Central memory CD8-positive, alpha-beta T cell (primary cell): ENCODE measurements around the gene CARMIL1.

Experiments used
- ATAC-seq: fragments of 150-1000 bp; cut with Tn5 transposase; replicated peaks from 2 replicates; pipeline ENCODE4 v1.10.0; 2022; ENCODE audit warnings: mild to moderate bottlenecking, moderate FRiP score, moderate number of reproducible peaks; ENCODE audit not compliant: poor library complexity, severe bottlenecking; ENCODE audit errors: extremely low read depth
- DNase-seq, 2 donors: peaks; one replicate each; pipeline ENCODE4 v3.0.0; 2021; ENCODE audit warnings: low spot score in 2 of 2
- H3K27ac Mint-ChIP-seq: one replicate; pipeline ENCODE4 v1.8.0; 2022; ENCODE audit warnings: low read depth, mild to moderate bottlenecking, moderate library complexity, mixed read lengths
- H3K27me3 Mint-ChIP-seq: one replicate; pipeline ENCODE4 v1.8.0; 2022; ENCODE audit warnings: mixed read lengths
- H3K36me3 Mint-ChIP-seq: one replicate; pipeline ENCODE4 v1.8.0; 2022; ENCODE audit warnings: mild to moderate bottlenecking, moderate library complexity, mixed read lengths; ENCODE audit not compliant: insufficient read depth
- H3K4me1 Mint-ChIP-seq: one replicate; pipeline ENCODE4 v1.8.0; 2022; ENCODE audit warnings: mixed read lengths
- H3K4me3 Mint-ChIP-seq: one replicate; pipeline ENCODE4 v1.8.0; 2022; ENCODE audit warnings: mild to moderate bottlenecking, moderate library complexity, mixed read lengths
- H3K9me3 Mint-ChIP-seq: one replicate; pipeline ENCODE4 v1.8.0; 2022; ENCODE audit warnings: mixed read lengths

CARMIL1 gene

DNA sequence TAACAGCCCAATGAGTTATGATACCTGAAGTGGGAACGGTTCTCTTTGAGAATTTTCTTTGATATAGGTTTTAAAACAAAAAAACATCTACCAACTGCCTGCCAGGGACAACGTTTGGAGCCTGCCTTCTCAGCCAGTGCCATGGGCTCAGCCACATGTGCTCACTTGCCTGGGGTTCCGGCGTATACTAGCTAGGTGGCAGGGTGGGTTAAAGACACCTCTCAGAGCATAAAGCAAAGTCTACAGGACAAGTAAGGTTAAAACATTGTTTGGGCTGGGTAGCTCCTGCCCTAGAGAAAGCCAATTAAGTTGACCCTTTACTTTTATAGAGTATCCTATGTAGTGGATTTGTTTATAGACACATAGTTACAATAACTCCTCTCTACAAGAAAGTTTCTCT lies 334.9 kb downstream of the CARMIL1 start:
- H3K9me3 Mint-ChIP-seq = no peaks in the 10 kb centered on the region
- ATAC-seq = no peak
- no peaks in the 10 kb centered on the region for H3K4me1 Mint-ChIP-seq
- no peak for DNase-seq
- peaks cover 1% of the 10 kb centered on the region for H3K36me3 Mint-ChIP-seq
- H3K27ac Mint-ChIP-seq = no peak overlapping the region
- H3K4me3 Mint-ChIP-seq = no peak overlapping the region
- H3K27me3 Mint-ChIP-seq = no peaks in the 10 kb centered on the region

DNA sequence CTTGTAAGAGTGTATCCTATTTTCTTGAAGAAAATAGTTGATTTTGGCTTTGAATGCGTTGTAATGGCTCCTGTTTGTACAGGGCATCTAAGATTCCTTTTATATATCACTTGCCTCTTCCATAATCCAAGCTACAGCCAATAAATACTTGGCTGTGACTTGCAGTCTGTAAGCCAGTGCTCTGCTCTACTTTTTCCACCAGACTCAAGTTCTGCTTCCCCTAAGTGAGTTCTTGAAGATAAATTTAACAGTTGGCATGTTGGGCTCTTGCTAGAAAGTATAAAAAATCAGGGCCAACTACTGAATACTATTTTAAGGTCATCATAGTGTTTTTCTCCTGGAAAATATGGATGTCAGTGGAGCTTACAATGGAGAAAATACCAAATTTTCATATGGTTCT lies 336.3 kb downstream of the CARMIL1 start:
- Mint-ChIP-seq H3K9me3 (no peaks in the 10 kb centered on the region), H3K4me3 (no peak overlapping the region), H3K4me1 (no peaks in the 10 kb centered on the region), H3K36me3 (no peaks in the 10 kb centered on the region), H3K27ac (no peak overlapping the region), H3K27me3 (no peaks in the 10 kb centered on the region)
- no peak for ATAC-seq
- DNase-seq = no peak

DNA sequence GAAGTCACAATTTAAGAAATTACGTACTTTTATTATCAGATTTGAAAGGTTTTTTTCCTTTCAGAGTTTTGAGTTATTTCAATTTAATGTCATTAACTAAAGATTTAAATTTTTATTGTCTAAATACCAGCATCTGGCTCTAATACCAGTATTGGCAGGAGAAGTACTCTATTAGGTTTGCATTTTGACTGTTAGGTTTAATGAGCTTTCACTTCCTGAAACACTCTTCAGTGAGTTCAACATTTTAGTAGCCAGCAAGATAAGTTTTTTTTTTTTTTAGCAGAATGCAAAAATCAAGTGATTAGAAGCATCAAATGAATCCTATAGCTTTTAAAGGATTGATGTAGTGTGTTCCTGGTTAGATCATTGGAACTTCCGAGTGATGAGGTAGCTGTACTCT lies 338.8 kb downstream of the CARMIL1 start:
- no peak for DNase-seq
- Mint-ChIP-seq H3K9me3 (no peaks in the 10 kb centered on the region), H3K36me3 (no peaks in the 10 kb centered on the region), H3K4me1 (no peaks in the 10 kb centered on the region), H3K27me3 (no peaks in the 10 kb centered on the region), H3K4me3 (no peak overlapping the region), H3K27ac (no peak overlapping the region)
- no peak for ATAC-seq

DNA sequence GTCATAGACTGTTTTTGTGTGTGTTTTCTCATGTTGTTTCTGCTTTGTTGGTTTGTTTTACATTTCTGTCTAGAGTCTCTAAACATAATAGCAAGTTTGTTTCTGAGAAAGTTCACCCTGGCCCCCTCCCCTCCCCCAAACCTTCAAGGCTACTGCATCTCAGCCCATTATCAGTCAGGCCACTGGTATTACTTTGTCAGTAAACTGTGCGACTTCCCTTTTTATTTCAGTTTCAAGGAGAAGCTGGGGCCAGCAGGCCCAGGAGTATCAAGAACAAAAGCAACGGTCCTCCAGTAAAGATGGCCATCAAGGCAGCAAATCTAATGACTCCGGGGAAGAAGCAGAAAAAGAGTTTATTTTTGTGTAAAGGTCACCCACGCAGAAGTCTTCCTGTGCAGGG lies 340.0 kb downstream of the CARMIL1 start:
- no peaks in the 10 kb centered on the region for H3K4me1 Mint-ChIP-seq
- no peaks in the 10 kb centered on the region for H3K36me3 Mint-ChIP-seq
- no peak overlapping the region for H3K27ac Mint-ChIP-seq

DNA sequence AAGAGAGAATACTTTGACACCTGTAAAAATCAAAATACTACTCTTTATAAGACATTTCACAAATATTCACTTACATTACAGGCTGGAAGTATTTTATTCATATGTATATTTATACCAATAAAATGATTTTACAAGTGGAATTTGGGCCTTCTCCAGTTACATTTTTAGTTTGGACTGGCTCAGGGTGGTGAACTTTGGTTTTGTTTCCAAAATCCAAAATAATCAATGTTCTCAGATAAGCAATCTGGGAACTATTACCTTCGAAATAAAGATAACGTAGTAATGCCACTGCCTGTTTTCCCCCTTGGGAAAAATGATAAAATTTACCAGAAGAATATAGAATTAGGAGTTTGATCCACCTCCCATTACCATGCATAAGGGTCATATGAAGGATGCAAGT lies 341.2 kb downstream of the CARMIL1 start:
- no peak overlapping the region for H3K27ac Mint-ChIP-seq
- DNase-seq (no peak), ATAC-seq (no peak)

More for the DNA sequence above, 340.0 kb downstream of the CARMIL1 start:
- H3K4me3 Mint-ChIP-seq = no peak overlapping the region
- H3K27me3 Mint-ChIP-seq = no peaks in the 10 kb centered on the region
- ATAC-seq (no peak), DNase-seq (no peak)
- H3K9me3 Mint-ChIP-seq = no peaks in the 10 kb centered on the region

DNA sequence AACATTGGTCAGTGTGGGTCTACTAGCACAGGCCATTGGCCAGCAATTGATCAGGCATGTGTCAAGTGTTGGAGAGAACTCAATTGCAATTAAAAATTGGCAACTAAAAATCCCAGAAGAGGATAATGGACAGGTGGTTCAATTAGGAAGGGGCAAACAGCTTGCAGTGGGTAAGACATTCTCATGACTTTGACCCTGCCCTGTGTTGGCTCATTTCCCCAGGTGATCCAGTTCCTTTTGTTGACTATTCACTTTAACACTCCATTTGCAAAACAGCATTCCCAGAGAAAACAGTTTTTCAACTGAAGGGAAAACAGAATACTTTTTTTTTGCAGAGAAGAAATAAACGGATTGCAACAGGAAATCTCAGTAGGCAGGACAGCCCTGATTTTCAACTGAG lies 343.9 kb downstream of the CARMIL1 start:
- Mint-ChIP-seq H3K27ac (no peak overlapping the region), H3K36me3 (no peaks in the 10 kb centered on the region), H3K4me1 (no peaks in the 10 kb centered on the region), H3K9me3 (no peaks in the 10 kb centered on the region), H3K27me3 (peaks cover 19% of the 10 kb centered on the region), H3K4me3 (no peak overlapping the region)
- DNase-seq = no peak
- no peak for ATAC-seq

More for the DNA sequence above, 341.2 kb downstream of the CARMIL1 start:
- Mint-ChIP-seq H3K9me3 (no peaks in the 10 kb centered on the region), H3K4me3 (no peak overlapping the region), H3K27me3 (no peaks in the 10 kb centered on the region), H3K36me3 (no peaks in the 10 kb centered on the region), H3K4me1 (no peaks in the 10 kb centered on the region)

DNA sequence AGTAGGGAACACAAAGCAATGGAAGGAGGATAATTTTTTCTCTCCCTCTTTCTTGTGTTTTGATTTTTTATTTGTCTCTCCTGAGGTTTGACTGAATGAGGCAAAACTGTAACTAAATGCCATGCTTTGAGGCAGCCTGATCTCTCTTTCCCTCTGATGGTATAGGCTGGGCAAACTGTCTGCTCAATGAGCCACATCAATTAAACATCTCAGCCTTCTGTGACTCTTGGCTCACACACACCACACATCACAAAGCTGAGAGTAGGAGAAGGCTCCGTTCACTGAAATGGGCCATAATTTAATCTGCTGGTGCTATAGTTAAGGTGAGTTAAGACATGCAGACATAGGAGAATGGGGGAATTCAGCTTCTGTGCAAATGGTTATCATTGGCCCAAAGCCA lies 344.7 kb downstream of the CARMIL1 start:
- H3K4me1 Mint-ChIP-seq = no peaks in the 10 kb centered on the region
- H3K4me3 Mint-ChIP-seq = no peak overlapping the region
- DNase-seq = no peak
- ATAC-seq = no peak
- H3K36me3 Mint-ChIP-seq = no peaks in the 10 kb centered on the region
- H3K27ac Mint-ChIP-seq = no peak overlapping the region
- H3K9me3 Mint-ChIP-seq = no peaks in the 10 kb centered on the region
- H3K27me3 Mint-ChIP-seq = peaks cover 27% of the 10 kb centered on the region

DNA sequence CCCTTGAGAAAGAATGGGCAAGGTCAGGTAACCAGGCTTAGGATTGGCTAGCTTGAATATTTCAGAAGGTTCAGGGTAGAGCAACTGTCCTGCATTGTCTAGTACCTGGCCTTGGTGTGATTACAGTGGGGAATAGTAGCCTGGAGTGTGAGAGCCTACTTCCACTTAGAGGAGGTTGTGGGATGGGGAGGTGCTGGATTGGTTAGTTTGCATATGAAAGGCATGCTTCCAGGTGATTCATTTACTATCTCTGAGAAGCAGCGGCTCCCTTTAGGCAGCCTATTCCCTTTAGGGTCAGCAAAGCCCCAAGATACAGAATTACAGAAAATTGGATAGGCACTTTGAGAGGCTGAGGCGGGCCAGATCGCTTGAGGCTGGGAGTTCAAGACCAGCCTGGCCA lies 347.8 kb downstream of the CARMIL1 start:
- DNase-seq (no peak), ATAC-seq (no peak)
- H3K36me3 Mint-ChIP-seq = no peaks in the 10 kb centered on the region
- no peak overlapping the region for H3K27ac Mint-ChIP-seq
- H3K27me3 Mint-ChIP-seq = peaks cover 55% of the 10 kb centered on the region
- no peaks in the 10 kb centered on the region for H3K4me1 Mint-ChIP-seq
- H3K9me3 Mint-ChIP-seq = no peaks in the 10 kb centered on the region
- H3K4me3 Mint-ChIP-seq = no peak overlapping the region

DNA sequence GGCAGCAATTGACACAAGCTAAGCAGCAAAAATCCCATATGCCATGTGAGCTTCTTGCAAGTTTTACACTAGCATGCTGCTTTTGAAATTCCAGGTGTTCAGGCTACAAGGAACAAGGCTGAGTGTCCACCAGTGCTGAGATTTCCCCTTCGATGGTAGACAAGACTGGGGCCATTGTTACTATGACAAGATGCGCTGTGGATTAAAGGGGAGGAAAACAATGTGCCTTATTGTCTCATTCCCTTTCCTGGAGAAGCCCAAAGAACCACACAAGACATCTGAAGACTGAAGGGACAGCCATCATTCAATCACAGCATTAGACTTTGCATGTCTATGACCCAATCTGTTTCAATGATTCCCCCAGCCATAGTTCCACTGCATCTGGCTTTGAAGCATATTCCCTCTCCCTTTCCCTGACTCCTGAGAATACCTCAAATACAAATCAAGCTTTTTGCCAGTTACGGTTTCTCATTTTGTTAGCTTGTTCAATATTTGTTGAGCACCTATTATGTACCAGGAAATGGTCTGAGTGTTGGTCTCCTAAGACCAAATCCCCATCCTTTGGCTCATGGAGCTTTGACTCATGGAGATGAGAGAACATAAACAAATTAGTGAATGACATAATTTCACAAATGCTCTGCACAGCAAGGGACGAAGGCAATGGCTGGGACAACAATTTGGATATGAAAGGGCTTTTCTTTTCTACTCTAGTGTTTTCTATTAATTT lies 349.5 kb downstream of the CARMIL1 start:
- Mint-ChIP-seq H3K4me3 (no peak overlapping the region), H3K36me3 (no peaks in the 10 kb centered on the region), H3K4me1 (no peaks in the 10 kb centered on the region), H3K9me3 (no peaks in the 10 kb centered on the region), H3K27ac (no peak overlapping the region), H3K27me3 (peaks cover 66% of the 10 kb centered on the region)
- DNase-seq (no peak), ATAC-seq (no peak)

DNA sequence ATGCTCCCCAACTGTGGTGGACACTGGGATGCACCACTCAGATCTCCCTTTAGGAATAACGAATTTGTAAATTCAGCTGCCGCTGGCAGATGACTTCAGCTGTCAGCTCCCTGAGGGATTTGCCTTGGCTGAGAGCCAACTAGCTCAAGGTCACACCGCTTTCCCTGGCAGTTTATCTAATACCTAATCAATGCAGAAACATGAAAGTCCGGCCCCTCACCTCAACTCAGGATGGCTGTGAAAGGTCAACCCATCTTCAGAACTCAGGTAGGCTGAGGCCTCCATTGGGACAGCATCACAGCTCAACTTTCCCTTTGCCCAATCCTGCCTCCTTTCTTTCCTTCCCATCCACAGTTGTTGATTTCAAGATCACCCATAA lies 350.0 kb downstream of the CARMIL1 start:
- Mint-ChIP-seq H3K27ac (no peak overlapping the region), H3K4me1 (no peaks in the 10 kb centered on the region), H3K27me3 (peaks cover 70% of the 10 kb centered on the region), H3K4me3 (no peak overlapping the region), H3K9me3 (no peaks in the 10 kb centered on the region), H3K36me3 (no peaks in the 10 kb centered on the region)
- DNase-seq (no peak), ATAC-seq (no peak)

DNA sequence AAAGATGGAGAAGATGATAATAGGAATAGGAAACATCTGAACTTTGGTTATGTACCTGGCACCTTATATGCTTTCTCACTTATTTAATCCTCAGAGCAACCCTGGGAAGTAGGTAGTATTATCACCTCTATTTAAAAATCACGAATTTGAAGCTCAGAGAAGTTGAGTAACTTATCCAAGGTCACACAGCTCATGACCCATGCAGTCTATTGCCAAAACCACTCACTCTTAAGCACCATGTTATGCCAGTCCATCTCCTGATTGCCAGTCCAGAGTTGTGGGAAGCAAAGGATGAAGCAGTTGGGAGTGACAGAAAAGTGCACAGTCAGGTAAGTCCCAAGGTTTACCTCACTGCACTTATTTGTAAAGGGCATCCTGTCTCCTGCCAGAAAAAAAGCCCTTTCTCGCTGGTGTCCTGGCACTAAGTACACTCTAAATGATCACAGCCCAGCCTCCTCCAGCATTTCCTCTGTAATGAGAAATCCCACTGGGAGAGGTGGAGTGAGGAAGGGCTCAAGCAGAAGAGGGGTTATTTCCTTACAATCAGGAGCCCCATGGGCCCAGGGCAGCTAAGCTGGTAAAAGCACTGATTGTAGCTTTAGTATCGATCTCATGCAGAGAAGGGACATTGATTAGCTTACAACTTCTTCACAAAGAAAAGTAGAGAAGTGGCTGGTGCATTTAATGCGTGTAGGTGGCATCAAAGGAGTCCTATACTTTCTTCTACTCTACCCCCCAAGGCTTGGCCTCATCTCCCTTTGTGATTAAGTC lies 351.5 kb downstream of the CARMIL1 start:
- H3K27me3 Mint-ChIP-seq = peaks cover 84% of the 10 kb centered on the region
- H3K4me3 Mint-ChIP-seq = no peak overlapping the region
- H3K36me3 Mint-ChIP-seq = no peaks in the 10 kb centered on the region
- H3K27ac Mint-ChIP-seq = no peak overlapping the region
- no peak for DNase-seq
- H3K4me1 Mint-ChIP-seq = no peaks in the 10 kb centered on the region
- no peaks in the 10 kb centered on the region for H3K9me3 Mint-ChIP-seq
- ATAC-seq = no peak

DNA sequence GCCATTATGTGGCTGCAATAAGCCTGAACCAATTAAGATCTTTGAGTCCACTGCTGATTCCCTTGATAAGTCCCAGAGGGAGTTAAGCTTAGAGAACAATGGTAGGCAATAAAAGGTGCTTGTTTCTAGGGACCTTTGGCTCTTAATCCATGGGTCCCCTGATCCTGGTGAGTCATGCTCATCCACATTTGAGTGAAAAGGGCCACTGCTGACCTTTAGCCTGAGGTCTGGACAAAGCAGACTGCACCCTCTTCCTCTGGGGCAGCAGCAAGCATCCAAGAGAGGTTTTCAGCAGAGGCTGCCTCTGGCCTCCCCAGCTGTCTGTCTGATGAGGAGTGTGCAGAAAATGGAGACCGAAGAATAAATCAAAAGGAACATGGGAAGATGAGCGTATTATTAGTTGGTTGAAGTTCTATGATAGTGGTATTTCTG lies 356.7 kb downstream of the CARMIL1 start:
- ATAC-seq = no peak
- Mint-ChIP-seq H3K4me3 (no peak overlapping the region), H3K27ac (no peak overlapping the region), H3K27me3 (peaks cover 84% of the 10 kb centered on the region), H3K4me1 (no peaks in the 10 kb centered on the region), H3K9me3 (no peaks in the 10 kb centered on the region), H3K36me3 (no peaks in the 10 kb centered on the region)
- no peak for DNase-seq

DNA sequence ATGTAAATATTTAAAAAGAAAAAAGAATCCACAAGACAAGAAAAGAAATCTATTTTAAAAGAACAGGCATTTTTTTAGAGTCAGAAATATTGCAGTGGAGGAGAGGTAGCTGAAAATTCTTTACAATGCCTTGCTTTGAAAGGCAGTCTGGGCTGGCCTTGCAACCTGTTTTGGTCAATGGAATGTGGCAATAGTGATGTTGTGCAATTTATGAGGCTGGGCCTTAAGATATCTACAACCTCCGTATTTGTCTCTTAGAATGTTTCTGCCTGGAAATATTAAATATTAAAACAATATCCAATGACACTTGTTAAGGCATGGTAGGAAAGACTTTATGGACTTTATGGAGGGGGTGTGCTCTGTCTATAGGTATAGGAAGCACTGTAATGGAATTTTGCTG lies 358.0 kb downstream of the CARMIL1 start:
- peaks cover 86% of the 10 kb centered on the region for H3K27me3 Mint-ChIP-seq
- no peak for ATAC-seq

More for the DNA sequence above, 358.0 kb downstream of the CARMIL1 start:
- H3K4me1 Mint-ChIP-seq = no peaks in the 10 kb centered on the region
- H3K9me3 Mint-ChIP-seq = peaks cover 5% of the 10 kb centered on the region
- DNase-seq = no peak
- H3K27ac Mint-ChIP-seq = no peak overlapping the region
- no peak overlapping the region for H3K4me3 Mint-ChIP-seq
- H3K36me3 Mint-ChIP-seq = no peaks in the 10 kb centered on the region
